Left hindlimb (tissue), 1 donor: ENCODE results near the gene GSDMA.

Source experiments
- DNase-seq: peaks from one replicate; pipeline ENCODE4 v3.0.0-alpha.2; 2018

GSDMA gene

GRCh38 chr17:39963829-39964228 lies 1.0 kb downstream of the GSDMA start:
- no peak for DNase-seq

- no peak for DNase-seq
Measured at GRCh38 chr17:39965017-39965699, 2.4 kb downstream of the GSDMA start.

- no peak for DNase-seq
Measured at GRCh38 chr17:39966771-39967170, 4.0 kb downstream of the GSDMA start.

GRCh38 chr17:39968761-39969160 lies 6.0 kb downstream of the GSDMA start:
- DNase-seq: no peak

GRCh38 chr17:39969375-39969774 lies 6.6 kb downstream of the GSDMA start:
- DNase-seq: no peak

- DNase-seq: no peak
Measured at GRCh38 chr17:39970157-39970692, 7.4 kb downstream of the GSDMA start.

- DNase-seq: no peak
Measured at GRCh38 chr17:39971076-39971603, 8.3 kb downstream of the GSDMA start.

GRCh38 chr17:39972271-39972670 lies 9.5 kb downstream of the GSDMA start:
- no peak for DNase-seq

GRCh38 chr17:39973496-39973895 lies 10.7 kb downstream of the GSDMA start:
- no peak for DNase-seq

- no peak for DNase-seq
Measured at GRCh38 chr17:39974433-39974832, 11.6 kb downstream of the GSDMA start.

- no peak for DNase-seq
Measured at GRCh38 chr17:39975801-39976200, 13.0 kb downstream of the GSDMA start.

- no peak for DNase-seq
Measured at GRCh38 chr17:39979016-39979670, 16.3 kb downstream of the GSDMA start.

GRCh38 chr17:39979893-39980350 lies 17.1 kb downstream of the GSDMA start:
- DNase-seq: no peak

GRCh38 chr17:39980351-39981206 lies 17.8 kb downstream of the GSDMA start, which contains the start of gene PSMD3:
Gene PSMD3 (plus strand): TSS chr17:39980807. CDS start chr17:39980971, 164 bp downstream.
- peak; percentile 100 for DNase-seq

- no peak for DNase-seq
Measured at GRCh38 chr17:39981207-39981741, 18.5 kb downstream of the GSDMA start.

GRCh38 chr17:39981766-39982375 lies 19.1 kb downstream of the GSDMA start:
- DNase-seq: no peak

- no peak for DNase-seq
Measured at GRCh38 chr17:39988206-39988810, 25.5 kb downstream of the GSDMA start.

- no peak for DNase-seq
Measured at GRCh38 chr17:39994448-39994847, 31.6 kb downstream of the GSDMA start.

- no peak for DNase-seq
Measured at GRCh38 chr17:39995438-39995837, 32.6 kb downstream of the GSDMA start.

- DNase-seq: no peak
Measured at GRCh38 chr17:39996162-39996561, 33.4 kb downstream of the GSDMA start.

GRCh38 chr17:39996800-39997199 lies 34.0 kb downstream of the GSDMA start:
- no peak for DNase-seq

- DNase-seq: no peak
Measured at GRCh38 chr17:39997543-39997942, 34.7 kb downstream of the GSDMA start.
